H9 (cell line): ENCODE data around the gene NKAIN2. TPM values are rescaled to one million over a fixed set of nuclear protein-coding genes. Genes with fewer than 3 reads are reported as not detected.

ENCODE experiments used
- DNase-seq: peaks from one replicate; pipeline ENCODE4 v3.0.0-alpha.2; 2017
- H2AFZ ChIP-seq: one replicate; pipeline ENCODE4 v1.6.1; 2013; ENCODE audit warnings: mild to moderate bottlenecking, low read length, control low read depth, moderate library complexity
- H2AK5ac ChIP-seq: 2 replicates; pipeline ENCODE4 v1.6.1; 2013; ENCODE audit warnings: low read length, control low read depth, mixed read lengths; ENCODE audit not compliant: insufficient read length
- H2BK120ac ChIP-seq: one replicate; pipeline ENCODE4 v1.6.1; 2013; ENCODE audit warnings: low read depth, mild to moderate bottlenecking, low read length, control low read depth, inconsistent platforms; ENCODE audit not compliant: poor library complexity, severe bottlenecking
- H2BK12ac ChIP-seq: 2 replicates; pipeline ENCODE4 v1.6.1; 2013; ENCODE audit warnings: low read length, control low read depth, mixed read lengths, low read depth; ENCODE audit not compliant: insufficient read length
- H2BK15ac ChIP-seq: 2 replicates; pipeline ENCODE4 v1.6.1; 2013; ENCODE audit warnings: low read depth, low read length, control low read depth
- H2BK20ac ChIP-seq: one replicate; pipeline ENCODE4 v1.6.1; 2013; ENCODE audit warnings: low read depth, mild to moderate bottlenecking, low read length, control low read depth, inconsistent platforms; ENCODE audit not compliant: poor library complexity, severe bottlenecking
- H2BK5ac ChIP-seq: 2 replicates; pipeline ENCODE4 v1.6.1; 2013; ENCODE audit warnings: low read length, control low read depth, mixed read lengths; ENCODE audit not compliant: insufficient read length
- H3K14ac ChIP-seq: 2 replicates; pipeline ENCODE4 v1.6.1; 2013; ENCODE audit warnings: low read length, control low read depth; ENCODE audit not compliant: insufficient read depth
- H3K18ac ChIP-seq: 2 replicates; pipeline ENCODE4 v1.6.1; 2013; ENCODE audit warnings: low read depth, mild to moderate bottlenecking, mixed read lengths, low read length, control low read depth; ENCODE audit not compliant: insufficient read length
- H3K23ac ChIP-seq: 2 replicates; pipeline ENCODE4 v1.6.1; 2013; ENCODE audit warnings: low read length, control low read depth, mixed read lengths, low read depth; ENCODE audit not compliant: insufficient read length
- H3K23me2 ChIP-seq: 2 replicates; pipeline ENCODE4 v1.6.1; 2013; ENCODE audit warnings: low read depth, mild to moderate bottlenecking, mixed read lengths, low read length, control low read depth; ENCODE audit not compliant: insufficient read length, poor library complexity, severe bottlenecking
- H3K27ac ChIP-seq: 2 replicates; pipeline ENCODE4 v1.5.1; 2013; ENCODE audit warnings: low read length, control low read depth, mixed read lengths, low read depth; ENCODE audit not compliant: insufficient read length
- H3K27me3 ChIP-seq: 2 replicates; pipeline ENCODE4 v1.6.1; 2013; ENCODE audit warnings: low read length, control low read depth, inconsistent platforms; ENCODE audit not compliant: insufficient read depth
- H3K4ac ChIP-seq: 2 replicates; pipeline ENCODE4 v1.6.1; 2013; ENCODE audit warnings: low read depth, mild to moderate bottlenecking, control low read depth, inconsistent platforms, low read length, moderate library complexity
- H3K4me1 ChIP-seq: 2 replicates; pipeline ENCODE4 v1.6.1; 2013; ENCODE audit warnings: low read length, control low read depth, inconsistent platforms; ENCODE audit not compliant: insufficient read depth
- H3K4me2 ChIP-seq: 2 replicates; pipeline ENCODE4 v1.6.1; 2013; ENCODE audit warnings: low read length, control low read depth, mixed read lengths; ENCODE audit not compliant: insufficient read length, insufficient read depth
- H3K56ac ChIP-seq: 2 replicates; pipeline ENCODE4 v1.6.1; 2013; ENCODE audit warnings: low read depth, mild to moderate bottlenecking, mixed read lengths, low read length, control low read depth; ENCODE audit not compliant: insufficient read length
- H3K79me1 ChIP-seq: 2 replicates; pipeline ENCODE4 v1.6.1; 2013; ENCODE audit warnings: low read depth, mild to moderate bottlenecking, moderate library complexity, low read length, control low read depth, inconsistent platforms; ENCODE audit not compliant: insufficient read depth, poor library complexity, severe bottlenecking
- H3K79me2 ChIP-seq: 2 replicates; pipeline ENCODE4 v1.6.1; 2013; ENCODE audit warnings: low read length, control low read depth, inconsistent platforms; ENCODE audit not compliant: insufficient read depth
- H3K9ac ChIP-seq: 2 replicates; pipeline ENCODE4 v1.6.1; 2013; ENCODE audit warnings: low read length, control low read depth, mixed read lengths; ENCODE audit not compliant: insufficient read length; ENCODE audit errors: extremely low read depth
- H3K9me3 ChIP-seq: one replicate; pipeline ENCODE4 v1.6.1; 2013; ENCODE audit warnings: low read depth, low read length, inconsistent platforms; ENCODE audit not compliant: control insufficient read depth
- H3T11ph ChIP-seq: one replicate; pipeline ENCODE4 v1.6.1; 2013; ENCODE audit warnings: mild to moderate bottlenecking, low read length, control low read depth, inconsistent platforms
- H4K20me1 ChIP-seq: one replicate; pipeline ENCODE4 v1.6.1; 2013; ENCODE audit not compliant: control insufficient read depth, insufficient read length, insufficient read depth
- H4K5ac ChIP-seq: 2 replicates; pipeline ENCODE4 v1.6.1; 2013; ENCODE audit warnings: low read depth, mild to moderate bottlenecking, mixed read lengths, low read length, control low read depth; ENCODE audit not compliant: insufficient read length
- H4K8ac ChIP-seq: replicated peaks from 2 replicates; pipeline ENCODE4 v1.6.1; 2013; ENCODE audit warnings: low read length, control low read depth, mixed read lengths, low read depth; ENCODE audit not compliant: insufficient read length
- H4K91ac ChIP-seq: 2 replicates; pipeline ENCODE4 v1.6.1; 2013; ENCODE audit warnings: low read depth, mild to moderate bottlenecking, moderate library complexity, mixed read lengths, low read length, control low read depth; ENCODE audit not compliant: insufficient read length
- H3K27ac Mint-ChIP-seq, 3 experiments: 2 replicates in 2 of 3; 3 replicates in 1 of 3; pipeline ENCODE4 v1.8.0; 2020 to 2021; ENCODE audit warnings: mixed read lengths in 3 of 3, mild to moderate bottlenecking in 1 of 3, moderate library complexity in 1 of 3
- H3K27me3 Mint-ChIP-seq: 2 replicates; pipeline ENCODE4 v1.8.0; 2021; ENCODE audit warnings: low read depth, mild to moderate bottlenecking, moderate library complexity, mixed read lengths
- H3K36me3 Mint-ChIP-seq, 3 experiments: 2 replicates in 2 of 3; 3 replicates in 1 of 3; pipeline ENCODE4 v1.8.0; 2020 to 2021; ENCODE audit warnings: low read depth in 3 of 3, mixed read lengths in 3 of 3; ENCODE audit not compliant: insufficient read depth in 1 of 3
- H3K4me1 Mint-ChIP-seq, 2 experiments: 2 replicates each; pipeline ENCODE4 v1.8.0; 2020; ENCODE audit warnings: mixed read lengths in 2 of 2
- H3K4me3 Mint-ChIP-seq, 2 experiments: 2 replicates in 1 of 2; 3 replicates in 1 of 2; pipeline ENCODE4 v1.8.0; 2020 to 2021; ENCODE audit warnings: mild to moderate bottlenecking in 2 of 2, mixed read lengths in 2 of 2, moderate library complexity in 1 of 2
- H3K9me3 Mint-ChIP-seq, 2 experiments: 2 replicates in 1 of 2; 3 replicates in 1 of 2; pipeline ENCODE4 v1.8.0; 2020; ENCODE audit warnings: mild to moderate bottlenecking in 2 of 2, mixed read lengths in 2 of 2, moderate library complexity in 1 of 2
- CTCF ChIP-seq: fragments of 200-600 bp; sonication (generic); conservative IDR thresholded peaks from 3 replicates; pipeline ENCODE4 v1.8.0; 2021; ENCODE audit warnings: antibody characterized with exemption, mild to moderate bottlenecking
- WGBS: extraction: QIAGEN DNeasy Blood & Tissue Kit; methylation state at CpG from one replicate; pipeline ENCODE4 v1.1.7; 2013; ENCODE audit warnings: missing lambda C conversion rate, low lambda C conversion rate, mixed read lengths; ENCODE audit not compliant: insufficient read length; ENCODE audit errors: extremely low coverage; 5-methylcytosine and 5-hydroxymethylcytosine counted together
- total RNA-seq: library from RNA; stranded (reverse); gene quantifications from 2 replicates; pipeline ENCODE4 v1.2.1, GENCODE V29; 2021

Gene NKAIN2
- total RNA-seq, 1 experiment from 2014 or later, result 0.17 TPM

DNA sequence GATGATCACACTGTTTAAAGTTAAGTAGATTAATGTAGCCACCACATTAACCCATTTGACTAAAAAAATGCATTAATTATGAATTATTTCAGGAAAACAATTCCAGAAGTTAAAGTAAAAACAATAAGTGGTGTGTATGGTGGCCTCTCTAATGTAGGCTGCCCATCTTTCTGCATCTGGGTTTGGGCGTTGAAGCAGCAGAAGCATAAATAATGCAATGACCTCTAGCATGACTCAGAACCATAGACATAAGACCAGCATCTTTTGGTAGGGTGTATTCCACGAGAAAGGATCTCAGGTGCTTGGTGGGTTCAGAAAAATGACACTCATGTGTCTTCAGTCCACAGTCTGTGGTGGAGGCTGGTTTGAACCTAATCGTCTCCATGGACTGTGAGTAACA lies 18.6 kb upstream of the NKAIN2 start:
- no peaks in the 10 kb centered on the region for H4K20me1 ChIP-seq
- Mint-ChIP-seq H3K27me3 (no peaks in the 10 kb centered on the region), H3K9me3 (no peaks in the 10 kb centered on the region; a peak in 1 of 5 replicates), H3K27ac (no peak overlapping the region), H3K4me3 (no peak overlapping the region), H3K4me1 (peaks cover 13 to 14% of the 10 kb centered on the region in 2 experiments), H3K36me3 (no peaks in the 10 kb centered on the region)
- no peak for DNase-seq
- no peak overlapping the region for H2BK120ac ChIP-seq
- no peak overlapping the region for H3K4me2 ChIP-seq
- no peak overlapping the region for H4K91ac ChIP-seq
- H2BK5ac ChIP-seq, result no peak overlapping the region
- no peak overlapping the region for H2BK15ac ChIP-seq
- H3K4ac ChIP-seq, result no peak overlapping the region
- no peak overlapping the region for H2BK20ac ChIP-seq
- no peak overlapping the region for H3K27ac ChIP-seq
- H3K14ac ChIP-seq, result no peak overlapping the region
- TF ChIP-seq CTCF, result no peak
- H2AK5ac ChIP-seq, result no peak overlapping the region
- H3K79me1 ChIP-seq, result no peaks in the 10 kb centered on the region
- H3K9me3 ChIP-seq, result no peaks in the 10 kb centered on the region
- no peak overlapping the region for H3K56ac ChIP-seq
- H3K79me2 ChIP-seq, result no peaks in the 10 kb centered on the region
- no peak overlapping the region for H2AFZ ChIP-seq
- no peak overlapping the region for H4K8ac ChIP-seq
- H3K27me3 ChIP-seq, result no peaks in the 10 kb centered on the region; the same call in 1 of the 2 replicates
- no peaks in the 10 kb centered on the region for H3K23me2 ChIP-seq
- H3K23ac ChIP-seq, result no peak overlapping the region
- no peak overlapping the region for H3K9ac ChIP-seq
- H3K18ac ChIP-seq, result no peak overlapping the region
- WGBS, result no CpG with 5 or more reads among the region's 3 CpGs
- H4K5ac ChIP-seq, result no peak overlapping the region
- H3K4me1 ChIP-seq, result no peaks in the 10 kb centered on the region
- no peak overlapping the region for H2BK12ac ChIP-seq
- H3T11ph ChIP-seq, result no peak overlapping the region
